ENCODE data around the gene ASPRV1. TPM values are rescaled to one million over a fixed set of nuclear protein-coding genes. Genes with fewer than 3 reads are reported as not detected.

The ASPRV1 gene
- total and polyA plus RNA-seq, 5 donors from 2014 or later, result 0.62 to 1.7 (median 1.1) TPM

GRCh38 chr2:69948963-69949645 is 12.3 kb downstream of the ASPRV1 start:
- no peak for ATAC-seq (ENCODE audit: low read depth in 2 of 2)
- H3K36me3 Mint-ChIP-seq, result peaks cover 4% of the 10 kb centered on the region
- H3K4me1 Mint-ChIP-seq, result peaks cover 7 to 22% (median 16%) of the 10 kb centered on the region in 4 donors
- no peak for DNase-seq
- Histone ChIP-seq H3K4me3 (ENCODE audit: low read depth, low read length) (no peak overlapping the region), H3K36me3 (ENCODE audit: control insufficient read depth, insufficient read depth, low read length) (no peaks in the 10 kb centered on the region), H3K27ac (ENCODE audit: insufficient read depth, low read length, poor library complexity, severe bottlenecking) (no peak overlapping the region), H3K4me1 (ENCODE audit: control insufficient read depth, insufficient read depth, low read length, poor library complexity, severe bottlenecking) (peaks cover 15% of the 10 kb centered on the region), H3K27me3 (ENCODE audit: control insufficient read depth, insufficient read depth, low read length) (no peaks in the 10 kb centered on the region), H3K9me3 (ENCODE audit: control insufficient read depth in 2 of 2, low read length in 2 of 2) (no peaks in the 10 kb centered on the region)
- no peaks in the 10 kb centered on the region for H3K27me3 Mint-ChIP-seq
- H3K9me3 Mint-ChIP-seq, result peaks cover 0 to 4% (median 0%) of the 10 kb centered on the region in 7 donors
- H3K27ac Mint-ChIP-seq, result peak overlapping the region in 1 of 3 donors; percentile 67
- H3K4me3 Mint-ChIP-seq, result peak overlapping the region in 1 of 4 donors; percentile 38

- peaks cover 0 to 4% (median 0%) of the 10 kb centered on the region in 7 donors for H3K9me3 Mint-ChIP-seq
- Histone ChIP-seq H3K4me3 (ENCODE audit: low read depth, low read length) (no peak overlapping the region), H3K9me3 (ENCODE audit: control insufficient read depth in 2 of 2, low read length in 2 of 2) (no peaks in the 10 kb centered on the region), H3K36me3 (ENCODE audit: control insufficient read depth, insufficient read depth, low read length) (peaks cover 4% of the 10 kb centered on the region), H3K27ac (ENCODE audit: insufficient read depth, low read length, poor library complexity, severe bottlenecking) (no peak overlapping the region), H3K4me1 (ENCODE audit: control insufficient read depth, insufficient read depth, low read length, poor library complexity, severe bottlenecking) (peaks cover 15% of the 10 kb centered on the region), H3K27me3 (ENCODE audit: control insufficient read depth, insufficient read depth, low read length) (no peaks in the 10 kb centered on the region)
- DNase-seq, result no peak
- H3K36me3 Mint-ChIP-seq, result peaks cover 8% of the 10 kb centered on the region
- H3K27me3 Mint-ChIP-seq, result no peaks in the 10 kb centered on the region
- no peak for ATAC-seq (ENCODE audit: low read depth in 2 of 2)
- H3K27ac Mint-ChIP-seq, result peak overlapping the region in 1 of 3 donors; percentile 84
- peaks cover 7 to 23% (median 16%) of the 10 kb centered on the region in 4 donors for H3K4me1 Mint-ChIP-seq
- no peak overlapping the region for H3K4me3 Mint-ChIP-seq
Observed at GRCh38 chr2:69948032-69948962, 13.1 kb downstream of the ASPRV1 start.

GRCh38 chr2:69947325-69947931 is 14.0 kb downstream of the ASPRV1 start:
- H3K4me1 ChIP-seq (ENCODE audit: control insufficient read depth, insufficient read depth, low read length, poor library complexity, severe bottlenecking), result peaks cover 15% of the 10 kb centered on the region
- H3K9me3 Mint-ChIP-seq, result peaks cover 0 to 2% (median 0%) of the 10 kb centered on the region in 7 donors
- peaks cover 7 to 25% (median 18%) of the 10 kb centered on the region in 4 donors for H3K4me1 Mint-ChIP-seq
- peak overlapping the region in 1 of 3 donors; percentile 84 for H3K27ac Mint-ChIP-seq
- no peak for ATAC-seq (ENCODE audit: low read depth in 2 of 2)
- no peak overlapping the region for H3K4me3 ChIP-seq (ENCODE audit: low read depth, low read length)
- H3K9me3 ChIP-seq (ENCODE audit: control insufficient read depth in 2 of 2, low read length in 2 of 2), result no peaks in the 10 kb centered on the region
- no peak overlapping the region for H3K4me3 Mint-ChIP-seq
- H3K27ac ChIP-seq (ENCODE audit: insufficient read depth, low read length, poor library complexity, severe bottlenecking), result no peak overlapping the region
- H3K27me3 Mint-ChIP-seq, result no peaks in the 10 kb centered on the region
- H3K27me3 ChIP-seq (ENCODE audit: control insufficient read depth, insufficient read depth, low read length), result no peaks in the 10 kb centered on the region
- peaks cover 11% of the 10 kb centered on the region for H3K36me3 Mint-ChIP-seq
- H3K36me3 ChIP-seq (ENCODE audit: control insufficient read depth, insufficient read depth, low read length), result peaks cover 9% of the 10 kb centered on the region
- no peak for DNase-seq

- Histone ChIP-seq H3K27ac (ENCODE audit: insufficient read depth, low read length, poor library complexity, severe bottlenecking) (no peak overlapping the region), H3K36me3 (ENCODE audit: control insufficient read depth, insufficient read depth, low read length) (peaks cover 9% of the 10 kb centered on the region), H3K9me3 (ENCODE audit: control insufficient read depth in 2 of 2, low read length in 2 of 2) (no peaks in the 10 kb centered on the region), H3K4me1 (ENCODE audit: control insufficient read depth, insufficient read depth, low read length, poor library complexity, severe bottlenecking) (peaks cover 15% of the 10 kb centered on the region), H3K4me3 (ENCODE audit: low read depth, low read length) (peak overlapping the region; percentile 56), H3K27me3 (ENCODE audit: control insufficient read depth, insufficient read depth, low read length) (no peaks in the 10 kb centered on the region)
- Mint-ChIP-seq H3K36me3 (peaks cover 14% of the 10 kb centered on the region), H3K27ac (peak overlapping the region; percentile 52 to 78 (median 73)), H3K4me1 (peaks cover 7 to 25% (median 17%) of the 10 kb centered on the region in 4 donors), H3K4me3 (peak overlapping the region in 3 of 4 donors; percentile 4 to 47 (median 17)), H3K27me3 (no peaks in the 10 kb centered on the region), H3K9me3 (peaks cover 0 to 2% (median 0%) of the 10 kb centered on the region in 7 donors)
- ATAC-seq (ENCODE audit: low read depth in 2 of 2), result peak; percentile 81 to 89
- DNase-seq, result peak; percentile 24 to 80 (median 58)
Observed at GRCh38 chr2:69946351-69947324, 14.8 kb downstream of the ASPRV1 start.

- H3K27me3 ChIP-seq (ENCODE audit: control insufficient read depth, insufficient read depth, low read length), result no peaks in the 10 kb centered on the region
- no peak for ATAC-seq (ENCODE audit: low read depth in 2 of 2)
- H3K27ac ChIP-seq (ENCODE audit: insufficient read depth, low read length, poor library complexity, severe bottlenecking), result no peak overlapping the region
- H3K27ac Mint-ChIP-seq, result peak overlapping the region; percentile 20 to 73 (median 52)
- H3K9me3 ChIP-seq (ENCODE audit: control insufficient read depth in 2 of 2, low read length in 2 of 2), result no peaks in the 10 kb centered on the region
- peaks cover 0 to 2% (median 0%) of the 10 kb centered on the region in 7 donors for H3K9me3 Mint-ChIP-seq
- peaks cover 14% of the 10 kb centered on the region for H3K36me3 Mint-ChIP-seq
- peaks cover 7 to 25% (median 17%) of the 10 kb centered on the region in 4 donors for H3K4me1 Mint-ChIP-seq
- peaks cover 15% of the 10 kb centered on the region for H3K4me1 ChIP-seq (ENCODE audit: control insufficient read depth, insufficient read depth, low read length, poor library complexity, severe bottlenecking)
- H3K36me3 ChIP-seq (ENCODE audit: control insufficient read depth, insufficient read depth, low read length), result peaks cover 16% of the 10 kb centered on the region
- no peak overlapping the region for H3K4me3 Mint-ChIP-seq
- H3K4me3 ChIP-seq (ENCODE audit: low read depth, low read length), result no peak overlapping the region
- H3K27me3 Mint-ChIP-seq, result no peaks in the 10 kb centered on the region
- DNase-seq, result no peak
Observed at GRCh38 chr2:69945941-69946340, 15.5 kb downstream of the ASPRV1 start.

- ATAC-seq (ENCODE audit: low read depth in 2 of 2) (no peak), DNase-seq (no peak)
- peak overlapping the region in 1 of 4 donors; percentile 17 for H3K4me3 Mint-ChIP-seq
- H3K9me3 Mint-ChIP-seq, result peaks cover 0 to 2% (median 0%) of the 10 kb centered on the region in 7 donors
- no peaks in the 10 kb centered on the region for H3K9me3 ChIP-seq (ENCODE audit: control insufficient read depth in 2 of 2, low read length in 2 of 2)
- no peaks in the 10 kb centered on the region for H3K27me3 Mint-ChIP-seq
- no peaks in the 10 kb centered on the region for H3K27me3 ChIP-seq (ENCODE audit: control insufficient read depth, insufficient read depth, low read length)
- peak overlapping the region in 2 of 3 donors; percentile 52 to 73 for H3K27ac Mint-ChIP-seq
- H3K4me3 ChIP-seq (ENCODE audit: low read depth, low read length), result no peak overlapping the region
- H3K36me3 ChIP-seq (ENCODE audit: control insufficient read depth, insufficient read depth, low read length), result peaks cover 20% of the 10 kb centered on the region
- H3K4me1 Mint-ChIP-seq, result peaks cover 7 to 25% (median 17%) of the 10 kb centered on the region in 4 donors
- H3K36me3 Mint-ChIP-seq, result peaks cover 19% of the 10 kb centered on the region
- no peak overlapping the region for H3K27ac ChIP-seq (ENCODE audit: insufficient read depth, low read length, poor library complexity, severe bottlenecking)
- peaks cover 15% of the 10 kb centered on the region for H3K4me1 ChIP-seq (ENCODE audit: control insufficient read depth, insufficient read depth, low read length, poor library complexity, severe bottlenecking)
Observed at GRCh38 chr2:69945441-69945840, 16.0 kb downstream of the ASPRV1 start.
